ENCODE data around the gene COL1A1.

Gene COL1A1

GRCh38 chr17:50190603-50191358 is 10.7 kb downstream of the COL1A1 start:
- Mint-ChIP-seq H3K9me3 (no peaks in the 10 kb centered on the region), H3K27me3 (peaks cover 73% of the 10 kb centered on the region), H3K4me3 (no peak overlapping the region), H3K27ac (no peak overlapping the region), H3K36me3 (no peaks in the 10 kb centered on the region), H3K4me1 (no peaks in the 10 kb centered on the region)
- CTCF ChIA-PET: interaction anchor here (1.5 to 1.6 kb wide), 2 partner anchors 10 to 21 kb away, joined by 4 read pairs; no protein-coding TSS in a partner anchor
- DNase-seq: no peak

DNA sequence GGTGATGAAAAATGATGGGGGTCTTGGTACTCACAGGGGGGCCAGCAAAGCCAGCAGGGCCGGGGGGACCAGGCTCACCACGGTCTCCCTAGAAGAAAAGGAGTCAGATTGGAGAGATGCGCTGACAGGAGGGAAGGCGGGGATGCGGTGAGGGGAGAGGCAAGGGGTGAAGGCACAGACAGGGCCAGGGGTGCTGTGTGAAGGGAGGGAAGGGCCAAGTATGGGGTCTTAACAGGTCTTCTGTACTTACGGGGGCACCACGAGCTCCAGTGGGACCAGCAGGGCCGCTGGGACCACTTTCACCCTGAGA is 11.2 kb downstream of the COL1A1 start:
- Mint-ChIP-seq H3K4me1 (no peaks in the 10 kb centered on the region), H3K36me3 (no peaks in the 10 kb centered on the region), H3K27me3 (peaks cover 72% of the 10 kb centered on the region), H3K27ac (no peak overlapping the region), H3K9me3 (no peaks in the 10 kb centered on the region), H3K4me3 (no peak overlapping the region)
- CTCF ChIA-PET: interaction anchor here (1.5 to 1.6 kb wide), 2 partner anchors 10 to 21 kb away, joined by 4 read pairs; no protein-coding TSS in a partner anchor
- no peak for DNase-seq

- H3K27me3 Mint-ChIP-seq: peaks cover 74% of the 10 kb centered on the region
- CTCF ChIA-PET: interaction anchor here (0.8 to 1.6 kb wide), 2 partner anchors 11 to 12 kb away, joined by 3 to 4 read pairs; no protein-coding TSS in a partner anchor
- no peaks in the 10 kb centered on the region for H3K36me3 Mint-ChIP-seq
- no peak overlapping the region for H3K4me3 Mint-ChIP-seq
- no peak for DNase-seq
- no peak overlapping the region for H3K27ac Mint-ChIP-seq
- H3K4me1 Mint-ChIP-seq: peaks cover 2% of the 10 kb centered on the region
- no peaks in the 10 kb centered on the region for H3K9me3 Mint-ChIP-seq
Measured at GRCh38 chr17:50189550-50190292, 11.7 kb downstream of the COL1A1 start.

- Mint-ChIP-seq H3K4me1 (peaks cover 8% of the 10 kb centered on the region), H3K36me3 (no peaks in the 10 kb centered on the region), H3K4me3 (no peak overlapping the region), H3K9me3 (no peaks in the 10 kb centered on the region), H3K27ac (peak overlapping the region; percentile 11), H3K27me3 (peaks cover 72% of the 10 kb centered on the region)
- CTCF ChIA-PET: interaction anchor here (0.8 to 1.1 kb wide), 3 partner anchors 8 to 109 kb away, joined by 3 to 5 read pairs (median 3); no protein-coding TSS in a partner anchor
- no peak for DNase-seq
Measured at GRCh38 chr17:50188921-50189549, 12.4 kb downstream of the COL1A1 start.

GRCh38 chr17:50188531-50188920 is 12.9 kb downstream of the COL1A1 start:
- peak overlapping the region; percentile 34 for H3K27ac Mint-ChIP-seq
- peaks cover 13% of the 10 kb centered on the region for H3K4me1 Mint-ChIP-seq
- CTCF ChIA-PET: interaction anchor here (1.0 to 1.4 kb wide), 3 partner anchors 8 to 110 kb away, joined by 3 to 5 read pairs (median 5); no protein-coding TSS in a partner anchor
- no peaks in the 10 kb centered on the region for H3K9me3 Mint-ChIP-seq
- H3K36me3 Mint-ChIP-seq: no peaks in the 10 kb centered on the region
- no peak for DNase-seq
- H3K27me3 Mint-ChIP-seq: peaks cover 71% of the 10 kb centered on the region
- H3K4me3 Mint-ChIP-seq: no peak overlapping the region

DNA sequence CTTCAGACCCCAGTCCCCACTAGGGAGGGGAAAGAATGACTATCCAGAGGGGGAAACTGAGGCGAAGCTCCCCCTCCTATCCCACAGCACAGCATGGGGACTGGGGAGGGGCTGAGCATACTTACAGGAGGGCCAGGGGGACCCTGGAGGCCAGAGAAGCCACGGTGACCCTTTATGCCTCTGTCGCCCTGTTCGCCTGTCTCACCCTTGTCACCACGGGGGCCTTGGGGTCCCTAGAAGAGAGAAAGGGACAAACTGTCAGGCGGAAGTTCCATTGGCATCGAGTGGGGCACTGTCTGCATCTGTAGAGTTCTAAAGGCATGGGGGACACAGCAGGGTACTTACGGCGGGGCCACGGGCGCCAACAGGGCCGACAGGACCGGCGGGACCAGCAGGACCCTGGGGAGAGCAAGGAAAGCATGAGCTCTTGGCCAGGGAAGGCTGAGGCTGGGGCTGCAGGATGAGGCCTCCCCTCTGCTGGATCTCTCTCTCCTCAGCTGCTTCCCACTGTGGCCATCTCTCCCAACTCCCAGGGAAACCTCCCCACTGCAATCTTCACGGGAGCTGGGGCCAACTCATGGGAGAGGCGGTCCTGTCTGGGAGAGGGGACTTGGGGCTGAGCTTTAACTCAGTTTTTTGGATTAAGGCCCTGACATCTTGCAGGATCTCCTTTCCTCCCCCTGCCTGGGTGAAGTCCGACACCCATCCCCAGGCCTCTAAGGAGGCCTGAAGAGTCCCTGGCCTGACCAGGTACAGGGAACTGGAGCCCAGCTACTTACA is 13.5 kb downstream of the COL1A1 start:
- no peaks in the 10 kb centered on the region for H3K9me3 Mint-ChIP-seq
- H3K4me3 Mint-ChIP-seq: no peak overlapping the region
- peaks cover 19% of the 10 kb centered on the region for H3K4me1 Mint-ChIP-seq
- DNase-seq: no peak
- H3K27me3 Mint-ChIP-seq: peaks cover 72% of the 10 kb centered on the region
- no peak overlapping the region for H3K27ac Mint-ChIP-seq
- CTCF ChIA-PET: interaction anchor here (1.0 to 1.4 kb wide), 4 partner anchors 9 to 110 kb away, joined by 3 to 5 read pairs (median 4); no protein-coding TSS in a partner anchor
- H3K36me3 Mint-ChIP-seq: no peaks in the 10 kb centered on the region

GRCh38 chr17:50187394-50187725 is 14.1 kb downstream of the COL1A1 start:
- no peak overlapping the region for H3K4me3 Mint-ChIP-seq
- CTCF ChIA-PET: interaction anchor here (1.1 to 1.4 kb wide), 2 partner anchors 11 to 13 kb away, joined by 4 to 5 read pairs; no protein-coding TSS in a partner anchor

GRCh38 chr17:50186661-50187393 is 14.6 kb downstream of the COL1A1 start:
- H3K4me3 Mint-ChIP-seq: no peak overlapping the region
- H3K27me3 Mint-ChIP-seq: peaks cover 70% of the 10 kb centered on the region
- DNase-seq: no peak
- H3K36me3 Mint-ChIP-seq: no peaks in the 10 kb centered on the region
- CTCF ChIA-PET: interaction anchor here (1.1 to 1.4 kb wide), 3 partner anchors 11 to 13 kb away, joined by 3 to 5 read pairs (median 4); no protein-coding TSS in a partner anchor
- peaks cover 25% of the 10 kb centered on the region for H3K4me1 Mint-ChIP-seq
- H3K27ac Mint-ChIP-seq: peak overlapping the region; percentile 28
- no peaks in the 10 kb centered on the region for H3K9me3 Mint-ChIP-seq

More at GRCh38 chr17:50187394-50187725, 14.1 kb downstream of the COL1A1 start:
- no peaks in the 10 kb centered on the region for H3K9me3 Mint-ChIP-seq
- H3K27me3 Mint-ChIP-seq: peaks cover 69% of the 10 kb centered on the region
- no peaks in the 10 kb centered on the region for H3K36me3 Mint-ChIP-seq
- DNase-seq: no peak
- H3K4me1 Mint-ChIP-seq: peaks cover 22% of the 10 kb centered on the region
- H3K27ac Mint-ChIP-seq: peak overlapping the region; percentile 28

- DNase-seq: no peak
- peaks cover 73% of the 10 kb centered on the region for H3K27me3 Mint-ChIP-seq
- H3K27ac Mint-ChIP-seq: no peak overlapping the region
- H3K4me3 Mint-ChIP-seq: no peak overlapping the region
- H3K4me1 Mint-ChIP-seq: peaks cover 27% of the 10 kb centered on the region
- no peaks in the 10 kb centered on the region for H3K9me3 Mint-ChIP-seq
- H3K36me3 Mint-ChIP-seq: no peaks in the 10 kb centered on the region
- CTCF ChIA-PET: interaction anchor here (0.6 to 1.3 kb wide), 2 partner anchors 9 to 12 kb away, joined by 3 to 4 read pairs; no protein-coding TSS in a partner anchor
Measured at GRCh38 chr17:50185631-50186471, 15.6 kb downstream of the COL1A1 start.

- H3K27me3 Mint-ChIP-seq: peaks cover 72% of the 10 kb centered on the region
- CTCF ChIA-PET: no interaction called here
Measured at GRCh38 chr17:50184611-50185398, 16.6 kb downstream of the COL1A1 start.

DNA sequence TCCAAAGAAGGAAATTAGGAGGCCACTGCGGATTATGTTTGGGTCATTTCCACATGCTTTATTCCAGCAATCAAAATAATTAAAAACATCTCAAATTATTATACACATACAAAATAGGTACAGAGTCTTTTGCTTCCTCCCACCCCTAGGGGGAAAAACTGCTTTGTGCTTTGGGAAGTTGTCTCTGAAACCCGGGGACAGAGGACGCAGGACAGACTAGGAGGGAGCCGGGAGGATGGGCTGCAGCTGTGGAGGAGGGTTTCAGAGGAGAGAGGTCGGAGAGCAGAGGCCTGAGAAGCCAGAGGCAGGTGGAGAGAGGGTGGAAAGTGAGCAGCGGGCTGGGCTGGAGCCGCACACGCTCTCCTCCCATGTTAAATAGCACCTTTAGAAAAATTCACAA is 17.4 kb downstream of the COL1A1 start:
- Mint-ChIP-seq H3K27me3 (peaks cover 70% of the 10 kb centered on the region), H3K9me3 (no peaks in the 10 kb centered on the region), H3K4me3 (peak overlapping the region; percentile 23), H3K36me3 (no peaks in the 10 kb centered on the region), H3K27ac (peak overlapping the region; percentile 19), H3K4me1 (peaks cover 27% of the 10 kb centered on the region)
- DNase-seq: no peak
- CTCF ChIA-PET: no interaction called here

More at GRCh38 chr17:50184611-50185398, 16.6 kb downstream of the COL1A1 start:
- no peak for DNase-seq
- Mint-ChIP-seq H3K4me1 (peaks cover 27% of the 10 kb centered on the region), H3K9me3 (no peaks in the 10 kb centered on the region), H3K27ac (no peak overlapping the region), H3K4me3 (no peak overlapping the region), H3K36me3 (no peaks in the 10 kb centered on the region)
